ENCODE results near the gene DLEC1.

- TF ChIP-seq CTCF (IDR thresholded peaks at IDR 0.05; ENCODE audit: insufficient read depth, low read length, poor library complexity, severe bottlenecking), result no peak
- no peak for TF ChIP-seq EZH2phosphoT487 (conservative IDR thresholded peaks at IDR 0.05; ENCODE audit: low read length)
Observed at GRCh38 chr3:38002940-38003339, 36.1 kb upstream of the DLEC1 start.

Measured in SU-DHL-6 (cell line).